GM21515 (cell line): ENCODE results near the gene SLC1A3.
"Not testable (repeated sequence)": the region's sequence is repeated elsewhere in the genome, so short reads cannot be mapped to it uniquely, and the experiment has no call there.

ENCODE experiments used
- ATAC-seq: cut with Tn5 transposase; IDR thresholded peaks from one replicate; pipeline ENCODE4 v1.9.1; 2021; ENCODE audit not compliant: unreplicated experiment

SLC1A3 gene

DNA sequence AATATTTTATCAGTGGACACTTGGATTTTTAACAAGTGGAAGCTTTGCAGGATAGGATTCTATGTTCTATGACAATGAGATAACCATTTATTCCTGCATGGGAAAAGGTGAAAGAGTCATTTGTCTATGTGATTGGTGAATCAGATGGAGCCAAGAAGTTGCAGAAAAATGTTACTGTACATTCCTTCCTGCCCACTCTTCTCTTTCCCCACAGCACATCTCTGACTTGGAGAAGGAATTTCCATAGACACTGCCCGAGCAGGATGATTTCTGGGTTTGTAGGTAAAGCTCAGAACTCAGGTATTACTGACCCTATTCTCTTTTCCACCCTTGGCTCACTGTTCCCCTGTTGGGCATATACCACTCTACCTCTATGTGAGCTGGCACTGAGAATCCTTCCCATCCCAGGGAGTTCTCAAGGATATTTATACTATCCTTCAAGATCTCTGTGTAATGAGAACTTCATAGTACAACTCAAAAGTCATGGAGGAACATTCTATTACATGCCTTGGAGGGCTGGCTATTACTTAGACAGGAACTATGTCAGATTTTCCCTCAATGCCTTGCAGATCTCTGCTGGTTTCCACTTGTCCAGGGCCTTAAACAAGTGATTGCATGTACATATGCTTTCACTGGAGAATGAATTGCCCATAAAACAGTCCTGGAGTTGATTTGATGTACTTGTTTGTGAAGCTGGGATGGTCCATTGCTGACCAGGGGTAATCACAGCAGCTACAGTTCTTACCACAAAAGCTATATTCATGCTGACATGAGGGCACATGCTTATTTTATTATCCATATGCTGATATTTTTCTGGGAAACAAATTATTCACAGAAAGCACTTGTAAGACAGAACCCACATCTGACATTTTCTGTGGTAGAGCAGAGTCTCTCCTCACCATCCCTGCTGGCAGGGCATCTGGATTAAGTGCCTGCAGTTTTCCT is 24.1 kb downstream of the SLC1A3 start:
- ATAC-seq: no peak

DNA sequence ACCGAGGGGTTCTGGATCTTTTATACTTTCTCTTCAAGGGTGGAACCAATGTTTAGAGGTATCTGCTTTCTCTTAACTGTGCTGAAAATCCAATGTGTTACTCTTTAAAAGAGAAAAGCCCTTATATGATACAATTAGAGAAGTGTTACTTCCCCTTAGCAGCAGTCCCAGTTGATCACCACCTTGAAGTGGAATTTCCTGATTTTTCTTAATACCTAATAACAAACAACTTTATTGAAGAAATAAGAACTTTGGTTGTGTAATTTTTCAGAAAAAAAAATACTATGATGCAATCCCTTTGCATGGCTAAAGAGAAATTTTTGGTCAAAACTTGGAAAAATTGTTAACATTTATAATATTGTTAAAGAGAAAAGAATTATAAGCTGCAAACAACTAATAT is 24.7 kb downstream of the SLC1A3 start:
- no peak for ATAC-seq

DNA sequence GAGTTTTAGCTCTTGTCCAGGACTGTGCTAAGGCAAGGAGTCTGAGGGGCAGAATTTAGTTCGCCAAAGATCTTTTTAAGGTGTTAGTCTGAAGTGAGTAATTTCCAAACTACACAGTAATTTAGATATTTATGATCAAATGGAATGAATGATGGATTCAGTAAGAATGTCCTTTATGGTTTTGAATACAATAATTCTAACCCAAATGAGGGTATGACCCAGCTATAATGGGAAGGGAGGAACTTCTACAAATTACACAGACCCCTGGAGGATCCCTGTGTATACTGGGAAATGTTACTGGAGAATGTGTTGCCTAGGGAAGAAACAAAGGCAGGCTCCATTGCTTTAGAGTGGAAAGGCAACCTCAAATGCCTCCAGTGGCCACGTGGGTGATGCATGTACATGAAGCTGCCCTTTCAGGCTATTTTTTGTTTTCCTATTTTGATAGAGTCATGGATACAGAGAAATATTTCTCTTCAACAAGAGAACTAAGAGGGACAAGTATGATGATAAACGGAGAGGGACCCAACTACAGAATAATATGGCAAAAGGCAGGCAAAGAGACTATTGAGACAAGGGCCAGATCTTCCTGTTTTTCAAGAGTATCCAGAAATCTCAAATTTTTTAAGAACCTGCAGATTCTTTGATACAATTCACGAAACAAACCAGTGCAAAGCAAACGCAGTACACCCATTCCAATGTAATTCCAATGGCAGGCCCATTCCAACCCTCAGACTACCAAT is 25.4 kb downstream of the SLC1A3 start:
- no peak for ATAC-seq

DNA sequence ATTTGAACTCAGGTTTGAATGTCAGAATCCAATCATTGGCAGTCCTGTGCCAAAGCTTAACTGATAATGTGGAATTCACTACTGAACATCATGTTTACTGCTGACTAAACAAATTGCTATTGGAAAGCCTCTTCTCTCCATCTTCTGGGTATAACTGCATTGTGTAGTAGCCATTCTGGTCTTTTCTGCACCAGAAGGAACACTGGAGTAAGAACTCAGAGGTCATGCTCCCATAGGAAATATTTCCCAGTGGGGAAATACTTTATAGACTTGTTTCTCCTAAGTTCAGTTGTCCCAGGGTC is 25.9 kb downstream of the SLC1A3 start:
- no peak for ATAC-seq

DNA sequence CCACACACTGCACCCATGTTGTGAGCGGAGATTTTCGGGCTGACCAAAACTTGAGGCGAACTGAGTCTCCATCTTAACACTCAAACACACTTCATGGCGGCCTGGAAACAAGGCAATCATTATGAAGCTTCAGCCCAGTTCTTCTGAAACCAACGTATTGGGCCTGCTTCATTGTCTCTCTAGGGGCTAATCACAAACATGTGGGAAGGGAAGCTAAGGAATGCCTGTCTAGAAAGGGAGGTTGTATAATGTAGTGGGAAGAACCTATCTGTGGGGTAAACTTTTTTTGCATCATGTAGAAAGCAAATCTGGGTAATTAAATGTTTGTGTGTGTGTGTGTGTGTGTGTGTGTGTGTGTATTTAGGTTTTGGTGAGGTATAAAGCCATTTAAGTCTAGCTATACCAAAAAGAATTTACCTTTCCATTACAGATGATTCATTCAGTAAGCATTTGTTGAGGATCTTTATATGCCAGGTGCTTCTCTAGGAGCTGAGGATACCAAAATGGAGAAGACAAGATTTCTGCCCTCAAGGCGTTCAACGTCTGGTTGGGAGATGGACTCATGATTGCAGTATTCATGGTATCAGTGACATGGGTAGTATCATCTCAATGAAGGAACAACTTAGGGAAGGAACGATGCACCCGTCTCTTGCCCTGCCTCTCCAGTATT is 29.4 kb downstream of the SLC1A3 start:
- no peak for ATAC-seq

DNA sequence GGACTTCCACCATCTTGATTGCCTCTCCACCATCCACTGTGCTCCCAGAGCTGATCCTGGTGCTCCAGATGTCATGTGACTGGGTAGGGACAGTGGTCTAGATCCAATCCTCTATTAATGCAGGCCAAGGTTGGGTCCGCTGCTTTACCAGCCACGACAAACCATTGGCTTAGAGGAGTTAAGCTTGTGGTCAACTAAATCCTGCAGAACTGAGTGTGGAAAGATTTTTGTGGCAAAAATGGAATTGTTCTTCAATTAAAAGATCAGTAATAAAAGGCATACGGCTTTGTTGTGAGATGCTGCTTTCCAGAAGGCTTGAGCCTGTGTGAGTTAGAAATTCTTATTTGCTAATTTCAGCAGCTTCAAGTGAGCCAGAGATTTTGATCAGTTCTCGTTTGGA is 30.7 kb downstream of the SLC1A3 start:
- ATAC-seq: no peak

DNA sequence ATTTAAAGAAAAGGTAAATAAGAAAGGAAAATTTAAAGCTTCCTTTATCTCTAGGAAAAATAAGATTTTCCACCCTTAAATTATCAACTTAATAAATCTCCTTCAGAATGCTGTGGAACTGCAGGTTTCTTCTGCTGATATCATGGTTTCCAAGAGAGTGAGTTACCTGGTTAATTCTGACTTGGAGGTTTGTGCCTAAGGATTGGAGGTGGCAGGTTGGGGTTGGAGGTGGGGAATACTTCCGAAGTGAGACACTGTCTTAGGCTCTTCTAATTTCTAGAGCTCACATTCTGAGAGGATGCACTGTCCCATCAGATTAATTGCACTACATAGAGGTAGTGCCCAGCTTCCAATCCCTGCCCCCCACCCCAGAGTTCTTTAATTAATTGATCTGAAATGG is 31.1 kb downstream of the SLC1A3 start:
- no peak for ATAC-seq

DNA sequence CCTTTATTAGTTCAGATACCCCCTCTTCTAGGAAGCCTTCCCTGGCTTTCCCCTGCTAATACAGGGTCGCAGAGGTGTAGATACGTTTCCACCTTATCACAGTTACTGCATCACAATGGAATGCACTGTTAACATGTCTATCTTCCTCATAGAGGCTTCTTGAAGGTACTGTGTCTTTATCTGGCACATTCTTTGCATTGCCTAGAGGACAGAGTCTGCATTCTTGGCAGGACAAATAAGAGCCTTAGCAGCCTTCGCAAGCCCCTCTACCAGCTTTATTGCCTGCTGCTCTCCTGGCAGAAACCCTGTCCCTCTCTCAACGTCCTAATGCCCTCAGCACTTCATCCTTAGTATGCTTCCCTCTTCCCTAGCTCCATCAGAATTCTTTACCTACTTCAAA is 31.6 kb downstream of the SLC1A3 start:
- no peak for ATAC-seq

DNA sequence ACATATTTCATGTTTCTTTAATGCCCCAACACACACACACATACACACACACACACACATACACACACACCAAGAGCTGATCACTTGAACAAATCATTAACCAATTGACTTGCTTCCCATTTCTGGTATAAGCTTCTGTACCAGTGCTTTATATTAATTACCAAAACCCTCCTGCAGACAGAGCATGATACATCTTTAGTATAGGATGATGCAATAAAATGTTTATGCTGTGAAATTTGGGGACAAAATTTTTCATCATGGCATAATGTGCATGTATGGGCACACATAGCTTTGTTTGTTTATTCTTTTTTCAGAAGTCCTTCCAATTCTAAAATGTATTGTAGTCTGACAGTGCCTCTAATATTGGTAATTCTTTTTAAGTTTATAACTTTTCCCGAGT is 34.5 kb downstream of the SLC1A3 start:
- ATAC-seq: no peak

DNA sequence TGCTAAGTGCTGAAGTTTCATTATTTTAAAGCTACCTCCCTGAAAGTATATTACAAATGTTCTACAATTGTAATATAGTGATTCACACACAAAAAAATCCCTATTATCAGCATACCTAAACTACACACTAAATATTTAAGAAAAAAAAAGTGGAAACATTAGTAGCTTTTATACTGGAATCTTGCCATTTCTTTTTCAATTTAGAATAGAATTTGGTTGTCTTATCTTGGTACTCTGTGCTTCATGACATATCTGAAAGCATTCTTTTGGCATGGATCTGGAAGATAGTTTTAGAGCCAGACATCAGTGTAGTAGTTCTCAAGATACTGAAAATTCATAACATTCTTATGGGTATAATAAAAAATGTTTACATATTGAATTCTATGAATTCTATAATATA is 35.0 kb downstream of the SLC1A3 start:
- ATAC-seq: no peak

DNA sequence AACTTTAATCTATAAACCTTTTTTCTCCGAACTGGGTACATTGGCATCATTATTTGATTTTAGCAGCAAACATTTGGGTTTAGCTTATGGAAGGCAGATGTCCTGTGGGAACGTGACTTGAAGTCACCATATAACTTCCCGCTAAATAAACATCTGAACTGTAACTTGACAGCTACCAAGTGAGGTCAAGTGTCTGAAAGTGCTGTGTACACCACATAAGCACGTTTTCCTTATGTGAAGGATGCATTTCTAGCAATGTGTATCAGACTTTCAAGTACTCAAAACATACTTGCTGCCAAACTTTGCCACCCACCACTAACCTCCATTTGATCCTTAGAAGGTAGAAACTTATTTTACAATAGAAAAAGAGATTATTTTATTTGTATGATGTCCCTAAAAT is 35.7 kb downstream of the SLC1A3 start:
- no peak for ATAC-seq

DNA sequence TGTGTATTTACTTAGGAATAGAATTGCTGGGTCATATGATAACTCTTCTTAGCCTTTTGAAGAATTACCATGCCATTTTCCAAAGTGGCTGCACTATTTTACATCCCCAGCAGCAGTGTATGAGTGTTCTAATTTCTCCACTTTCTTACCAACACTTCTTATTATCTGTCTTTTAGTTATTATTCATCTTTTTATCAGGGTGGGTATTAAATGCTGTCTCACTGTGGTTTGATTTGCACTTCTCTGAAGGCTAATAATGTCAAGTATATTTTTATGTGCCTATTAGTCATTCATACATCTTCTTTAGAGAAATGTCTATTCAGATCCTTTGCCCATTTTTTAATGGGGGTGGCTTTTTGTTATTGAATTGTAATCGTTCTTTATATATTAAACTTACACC is 36.8 kb downstream of the SLC1A3 start:
- ATAC-seq: no peak

DNA sequence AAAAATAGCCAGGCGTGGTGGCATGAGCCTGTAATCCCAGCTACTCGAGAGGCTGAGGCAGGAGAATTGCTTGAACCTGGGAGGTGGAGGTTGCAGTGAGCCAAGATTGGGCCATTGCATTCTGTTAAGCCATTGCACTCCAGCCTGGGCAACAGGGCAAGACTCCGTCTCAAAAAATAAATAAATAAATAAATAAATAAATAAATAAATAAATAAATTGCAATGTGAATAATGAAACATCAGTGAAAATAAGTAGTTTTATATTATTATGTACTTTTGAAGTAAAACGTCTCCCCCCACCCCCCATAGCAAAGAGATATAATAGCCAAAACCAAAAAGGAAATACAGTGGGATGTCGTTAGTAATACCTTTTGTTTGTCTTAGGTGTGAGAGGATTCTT is 37.4 kb downstream of the SLC1A3 start:
- ATAC-seq: not testable (repeated sequence)

DNA sequence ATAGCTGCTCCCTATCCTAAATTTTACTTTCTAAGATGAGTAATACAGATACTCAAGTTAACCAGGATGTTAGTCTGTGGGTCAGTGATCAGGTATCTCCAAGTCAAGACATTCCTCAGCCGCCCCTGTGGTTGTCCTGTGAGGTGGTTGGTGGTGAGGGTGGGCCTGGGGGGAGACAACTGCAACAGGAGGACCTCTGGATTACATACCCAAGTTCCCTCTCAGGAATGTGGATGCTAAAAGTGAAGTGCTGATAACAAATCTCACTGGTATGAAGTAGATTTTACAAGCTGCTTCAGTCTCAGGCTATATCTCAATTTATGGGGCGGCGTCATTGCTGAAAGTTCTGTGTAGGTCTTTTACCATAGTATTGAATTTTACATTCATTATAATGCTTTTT is 38.3 kb downstream of the SLC1A3 start:
- no peak for ATAC-seq

DNA sequence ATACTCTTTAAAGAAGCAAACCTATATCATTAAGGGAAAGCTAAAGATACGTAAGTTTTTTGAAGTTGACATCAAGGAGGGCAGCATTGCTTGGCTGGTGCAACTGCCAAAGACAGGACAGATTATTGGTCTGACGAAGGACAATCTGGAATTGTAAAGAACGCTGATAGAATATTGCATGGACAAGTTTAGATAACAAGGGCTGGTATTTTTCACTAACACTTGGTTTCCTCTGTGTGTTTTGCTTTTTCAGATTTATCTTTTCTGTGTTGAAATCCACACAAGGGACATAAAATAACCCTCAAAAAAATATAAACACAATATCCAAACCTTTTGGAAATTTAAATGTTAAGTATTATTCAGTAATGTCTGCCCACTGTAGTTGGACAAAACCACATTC is 39.7 kb downstream of the SLC1A3 start:
- no peak for ATAC-seq

DNA sequence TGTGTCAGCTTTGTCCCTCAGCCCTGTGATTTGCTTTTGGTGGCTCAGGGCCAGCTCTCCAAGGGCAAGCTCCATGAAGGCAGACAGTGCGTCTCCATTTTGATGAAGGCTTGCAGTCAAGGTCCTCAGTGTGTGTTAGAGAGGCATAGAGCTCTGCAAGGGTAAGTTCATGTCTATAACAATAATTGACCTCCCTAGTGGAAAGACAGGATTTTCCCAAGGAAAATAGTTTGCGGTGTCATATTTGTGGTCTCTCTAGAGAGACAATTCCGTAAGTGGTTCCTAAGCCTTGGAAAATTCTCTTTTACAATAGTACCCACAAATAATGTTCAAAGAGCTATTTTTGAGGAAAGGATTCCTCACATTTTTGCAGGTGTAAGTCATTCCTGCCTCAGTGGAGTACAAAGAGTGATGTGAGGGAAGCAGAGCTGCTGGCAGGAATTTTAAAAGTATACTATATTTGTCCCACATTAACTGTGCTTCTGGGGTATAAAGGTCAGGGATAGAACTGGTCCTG is 40.2 kb downstream of the SLC1A3 start:
- ATAC-seq: no peak

DNA sequence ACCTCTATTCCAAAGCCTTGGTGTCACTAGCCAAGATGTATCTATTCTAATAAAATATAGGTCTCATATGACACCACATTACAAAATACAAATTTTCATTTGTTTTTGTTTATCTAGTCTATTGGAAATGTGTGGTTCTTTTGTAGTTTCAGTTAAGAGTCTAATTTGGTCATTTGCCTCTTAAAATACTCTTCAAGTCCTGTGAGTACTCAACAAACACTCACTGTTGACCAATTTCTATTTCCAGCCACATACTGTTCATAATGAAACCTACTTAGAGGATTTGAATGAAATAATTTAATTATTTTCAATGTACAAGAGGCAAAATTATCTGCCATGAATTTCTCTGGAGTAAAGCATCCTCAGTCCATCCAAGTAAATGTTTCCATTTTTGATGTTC is 40.6 kb downstream of the SLC1A3 start:
- no peak for ATAC-seq

DNA sequence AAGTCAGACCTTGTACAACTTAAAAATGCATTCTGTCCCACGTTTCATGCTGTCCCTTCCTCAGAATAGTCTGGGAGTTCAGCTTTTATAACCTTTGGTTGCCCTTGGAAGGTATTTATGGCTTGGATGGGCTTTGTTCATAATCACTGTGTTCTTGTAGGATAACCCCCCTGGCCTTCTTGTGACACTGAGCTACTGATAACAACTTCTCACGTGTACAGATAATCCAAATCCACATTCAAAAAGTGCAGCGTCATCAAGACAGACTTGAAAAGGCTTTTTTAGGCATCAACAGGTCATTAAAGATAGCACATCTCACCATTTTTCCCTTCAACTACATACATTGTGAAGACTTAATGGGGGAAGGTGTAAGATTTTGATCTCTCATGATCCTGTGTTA is 42.0 kb downstream of the SLC1A3 start:
- ATAC-seq: no peak

DNA sequence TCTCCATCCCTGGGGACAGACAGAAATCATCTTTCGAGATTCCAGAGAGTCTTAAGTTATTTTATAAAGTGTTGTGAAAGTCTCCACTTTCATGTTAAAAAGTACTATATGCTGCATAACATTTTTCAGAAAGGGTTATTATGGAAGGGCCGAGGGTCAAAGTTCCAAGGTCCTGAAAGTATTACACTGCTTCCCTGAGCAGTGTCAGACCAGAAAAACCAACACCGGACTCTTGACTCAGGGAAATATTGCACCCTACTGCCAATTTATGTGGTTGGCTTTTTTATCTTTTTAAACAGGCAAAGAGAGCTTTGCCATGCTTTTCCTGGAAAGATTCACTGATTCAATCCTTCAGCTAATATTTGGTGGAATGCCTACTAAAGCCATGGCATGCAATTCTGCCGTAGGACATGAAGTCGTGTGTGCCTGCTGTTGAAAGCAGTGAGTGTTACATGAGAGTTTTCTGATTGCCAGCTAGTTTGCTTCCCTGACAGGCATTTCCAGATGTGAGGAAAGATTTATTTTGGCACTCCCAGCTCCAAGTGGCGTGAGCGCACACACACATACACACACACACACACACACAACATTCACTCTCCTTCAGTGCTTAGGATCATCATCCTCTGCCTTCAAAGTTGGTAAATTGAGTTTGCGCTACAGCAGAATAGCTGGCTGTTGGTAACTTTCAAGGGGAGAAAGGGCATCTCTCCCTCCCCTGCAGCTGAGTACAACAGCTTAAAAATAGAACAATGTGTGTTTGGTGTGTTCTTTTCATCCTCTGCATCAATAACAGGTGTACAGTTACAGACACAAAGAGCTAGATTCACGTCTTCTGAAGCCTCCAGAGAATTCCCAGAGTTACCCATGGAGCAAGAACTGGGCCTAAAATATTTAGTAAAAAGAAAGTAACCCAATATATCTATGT is 45.6 kb downstream of the SLC1A3 start:
- ATAC-seq: no peak

DNA sequence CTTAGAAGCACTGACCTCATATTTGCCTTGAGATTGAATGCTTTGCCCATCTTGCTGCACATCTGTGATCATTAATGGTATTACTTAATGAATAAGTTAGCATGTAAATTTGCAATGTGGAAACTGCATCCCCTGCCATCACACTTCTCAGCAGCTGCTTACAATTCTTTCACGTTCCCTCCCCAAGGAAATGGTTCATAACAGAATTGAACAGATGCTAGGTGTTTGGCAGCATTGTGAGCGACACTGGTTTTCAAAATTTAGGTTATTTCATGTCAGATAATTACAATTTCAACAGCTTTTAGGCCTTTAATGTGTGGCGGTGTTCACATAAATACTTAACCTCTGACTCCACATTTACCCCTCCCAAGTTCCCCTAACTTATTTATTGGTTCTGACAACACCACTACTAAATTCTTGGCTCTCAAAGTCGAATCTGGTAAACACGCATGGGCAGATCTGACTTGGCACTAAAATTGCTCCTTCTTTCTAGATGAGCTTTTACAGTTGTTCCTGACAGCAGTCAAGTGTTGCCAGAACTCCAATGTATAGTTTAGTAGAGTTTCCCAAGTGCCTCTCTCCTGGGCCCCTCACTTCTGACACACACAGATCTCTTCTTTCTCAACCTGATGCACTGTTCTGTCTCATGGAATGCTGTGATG is 46.8 kb downstream of the SLC1A3 start:
- no peak for ATAC-seq
